ENCODE measurements around the gene EYS.

GRCh38 chr6:64803470-64804166, 903.4 kb downstream of the EYS start:
- TF ChIP-seq, protein P1, sequence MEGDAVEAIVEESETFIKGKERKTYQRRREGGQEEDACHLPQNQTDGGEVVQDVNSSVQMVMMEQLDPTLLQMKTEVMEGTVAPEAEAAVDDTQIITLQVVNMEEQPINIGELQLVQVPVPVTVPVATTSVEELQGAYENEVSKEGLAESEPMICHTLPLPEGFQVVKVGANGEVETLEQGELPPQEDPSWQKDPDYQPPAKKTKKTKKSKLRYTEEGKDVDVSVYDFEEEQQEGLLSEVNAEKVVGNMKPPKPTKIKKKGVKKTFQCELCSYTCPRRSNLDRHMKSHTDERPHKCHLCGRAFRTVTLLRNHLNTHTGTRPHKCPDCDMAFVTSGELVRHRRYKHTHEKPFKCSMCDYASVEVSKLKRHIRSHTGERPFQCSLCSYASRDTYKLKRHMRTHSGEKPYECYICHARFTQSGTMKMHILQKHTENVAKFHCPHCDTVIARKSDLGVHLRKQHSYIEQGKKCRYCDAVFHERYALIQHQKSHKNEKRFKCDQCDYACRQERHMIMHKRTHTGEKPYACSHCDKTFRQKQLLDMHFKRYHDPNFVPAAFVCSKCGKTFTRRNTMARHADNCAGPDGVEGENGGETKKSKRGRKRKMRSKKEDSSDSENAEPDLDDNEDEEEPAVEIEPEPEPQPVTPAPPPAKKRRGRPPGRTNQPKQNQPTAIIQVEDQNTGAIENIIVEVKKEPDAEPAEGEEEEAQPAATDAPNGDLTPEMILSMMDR (IDR thresholded peaks at IDR 0.05) = no peak
- no peak for TF ChIP-seq POLR2A (IDR thresholded peaks at IDR 0.05; ENCODE audit: low read depth)
